ENCODE measurements around the gene C18orf32.

The C18orf32 gene

DNA sequence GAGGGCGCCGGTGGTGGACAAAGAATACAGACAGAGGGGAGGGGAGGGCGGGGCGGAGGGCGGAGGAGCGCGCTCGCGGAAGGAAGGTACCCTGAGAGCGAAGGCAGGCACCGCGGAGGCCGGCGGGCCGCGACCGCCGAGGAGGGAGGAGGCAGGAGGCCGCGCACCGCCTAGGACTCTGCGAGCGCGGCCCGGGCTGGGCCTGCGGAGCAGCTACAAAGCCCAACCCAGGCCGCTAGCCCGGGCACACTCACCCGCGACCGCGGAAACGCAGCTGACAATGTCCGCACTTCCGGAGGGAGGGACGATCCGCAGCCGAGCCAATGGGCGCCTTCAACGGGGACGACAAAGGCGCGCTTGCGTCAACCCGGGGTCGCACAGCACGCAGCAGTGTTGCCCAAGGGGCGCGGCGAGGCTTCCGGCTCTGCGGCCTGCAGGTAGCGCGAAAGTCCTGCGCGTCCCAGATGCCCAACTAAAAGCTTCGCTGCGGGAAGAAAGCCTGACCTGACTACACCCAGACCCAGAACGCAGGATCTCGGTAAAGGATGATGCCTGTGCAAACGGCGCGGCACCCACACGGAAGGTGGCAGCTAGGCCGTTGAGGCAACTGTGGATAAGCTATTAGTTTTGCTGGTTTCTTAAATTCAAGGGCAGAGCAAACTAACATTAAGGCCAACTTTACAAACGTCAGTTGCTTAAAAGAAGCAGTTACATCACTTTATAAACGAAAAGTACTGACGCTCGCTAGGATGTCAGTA is at the start of gene C18orf32:
Gene C18orf32, minus strand, starts transcription at position 282 of the 758 bp plus-strand sequence. CDS start 3,486 bp downstream, outside the sequence.
- peak; percentile 94 for DNase-seq (ENCODE audit: low read depth)
- TF ChIP-seq, protein P1, sequence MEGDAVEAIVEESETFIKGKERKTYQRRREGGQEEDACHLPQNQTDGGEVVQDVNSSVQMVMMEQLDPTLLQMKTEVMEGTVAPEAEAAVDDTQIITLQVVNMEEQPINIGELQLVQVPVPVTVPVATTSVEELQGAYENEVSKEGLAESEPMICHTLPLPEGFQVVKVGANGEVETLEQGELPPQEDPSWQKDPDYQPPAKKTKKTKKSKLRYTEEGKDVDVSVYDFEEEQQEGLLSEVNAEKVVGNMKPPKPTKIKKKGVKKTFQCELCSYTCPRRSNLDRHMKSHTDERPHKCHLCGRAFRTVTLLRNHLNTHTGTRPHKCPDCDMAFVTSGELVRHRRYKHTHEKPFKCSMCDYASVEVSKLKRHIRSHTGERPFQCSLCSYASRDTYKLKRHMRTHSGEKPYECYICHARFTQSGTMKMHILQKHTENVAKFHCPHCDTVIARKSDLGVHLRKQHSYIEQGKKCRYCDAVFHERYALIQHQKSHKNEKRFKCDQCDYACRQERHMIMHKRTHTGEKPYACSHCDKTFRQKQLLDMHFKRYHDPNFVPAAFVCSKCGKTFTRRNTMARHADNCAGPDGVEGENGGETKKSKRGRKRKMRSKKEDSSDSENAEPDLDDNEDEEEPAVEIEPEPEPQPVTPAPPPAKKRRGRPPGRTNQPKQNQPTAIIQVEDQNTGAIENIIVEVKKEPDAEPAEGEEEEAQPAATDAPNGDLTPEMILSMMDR (conservative IDR thresholded peaks at IDR 0.05; ENCODE audit: low read depth, low read length), result no peak
- peak within 1 kb of the TSS; percentile 80 for H3K4me3 ChIP-seq (ENCODE audit: low read depth, low read length)

DNA sequence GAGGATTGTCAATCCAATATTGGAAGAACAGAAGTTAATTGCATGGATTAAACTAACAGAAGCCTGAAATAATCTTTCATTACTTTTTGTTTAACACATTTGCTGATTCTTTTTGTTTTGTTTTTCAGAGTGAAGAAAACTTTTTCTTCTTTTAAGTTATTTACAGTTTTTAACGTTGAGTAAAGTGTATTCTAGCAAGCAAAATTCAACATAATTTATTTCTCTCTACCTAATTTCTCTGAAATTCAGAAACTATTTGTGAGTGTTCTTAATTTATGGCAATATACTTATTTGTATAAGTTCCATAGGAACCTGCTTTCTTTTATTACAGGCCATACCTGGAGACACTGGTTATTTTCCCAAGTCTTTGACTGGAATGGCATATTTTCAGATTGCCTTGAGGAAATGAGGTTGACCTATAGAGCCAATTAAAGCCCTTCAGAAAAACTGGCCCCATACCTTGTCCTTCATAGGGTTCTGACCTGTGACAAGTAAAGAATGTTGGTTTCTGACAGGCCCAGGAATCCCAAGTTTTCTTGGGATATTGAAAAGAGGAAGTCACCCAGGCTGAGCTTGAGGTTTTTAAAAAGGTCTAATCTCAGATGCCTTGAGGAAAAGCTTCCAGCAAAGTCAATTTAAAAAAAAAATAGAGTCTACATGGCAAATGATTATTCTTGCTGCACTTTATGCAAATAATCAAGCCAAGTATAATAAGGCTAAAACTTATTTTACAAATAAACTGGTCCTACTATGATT is 48.0 kb upstream of the C18orf32 start:
- no peak for DNase-seq (ENCODE audit: low read depth)
- no peak overlapping the region for H3K4me3 ChIP-seq (ENCODE audit: low read depth, low read length)
- TF ChIP-seq, protein P1 (conservative IDR thresholded peaks at IDR 0.05; ENCODE audit: low read depth, low read length), result no peak

DNA sequence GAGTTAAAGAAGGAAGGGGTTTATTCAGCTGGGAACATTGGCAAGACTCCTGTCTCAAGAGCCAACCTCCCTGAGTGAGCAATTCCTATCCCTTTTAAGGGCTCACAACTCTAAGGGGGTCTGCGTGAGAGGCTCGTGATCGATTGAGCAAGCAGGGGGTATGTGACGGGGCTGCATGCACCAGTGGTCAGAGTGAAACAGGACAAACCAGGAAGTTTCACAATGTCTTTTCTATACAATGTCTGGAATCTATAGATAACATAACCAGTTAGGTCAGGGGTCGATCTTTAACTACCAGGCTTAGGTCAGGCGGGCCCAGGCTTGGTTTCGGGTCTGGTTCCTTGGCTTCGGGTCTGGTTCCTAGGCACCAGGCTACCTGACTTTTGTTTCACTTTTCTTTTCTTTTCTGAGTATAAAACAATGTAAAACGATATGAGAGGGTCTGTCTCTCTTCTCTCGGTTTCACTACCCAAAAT is 44.7 kb upstream of the C18orf32 start:
- TF ChIP-seq, protein P1 (conservative IDR thresholded peaks at IDR 0.05; ENCODE audit: low read depth, low read length), result no peak
- H3K4me3 ChIP-seq (ENCODE audit: low read depth, low read length), result no peak overlapping the region
- peak; percentile 65 for DNase-seq (ENCODE audit: low read depth)

DNA sequence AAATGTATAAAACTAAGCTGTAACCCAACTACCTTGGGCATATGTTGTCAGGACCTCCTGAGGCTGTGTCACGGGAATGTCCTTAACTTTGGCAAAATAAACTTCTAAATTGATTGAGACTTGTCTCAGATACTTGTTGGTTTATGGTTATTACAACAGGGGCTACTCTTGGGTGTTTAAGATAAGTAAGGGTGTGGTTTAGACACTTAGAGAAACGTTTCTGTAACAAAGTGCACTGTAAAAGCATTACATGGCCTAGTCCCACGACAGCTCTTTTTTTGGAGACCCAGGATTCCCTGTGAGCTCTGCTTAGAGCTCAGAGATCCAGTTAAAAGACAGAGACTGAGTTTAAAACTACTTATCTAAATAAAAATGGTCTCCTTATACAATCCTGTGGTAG is 42.6 kb upstream of the C18orf32 start:
- DNase-seq (ENCODE audit: low read depth), result no peak
- TF ChIP-seq, protein P1 (conservative IDR thresholded peaks at IDR 0.05; ENCODE audit: low read depth, low read length), result no peak
- no peak overlapping the region for H3K4me3 ChIP-seq (ENCODE audit: low read depth, low read length)

DNA sequence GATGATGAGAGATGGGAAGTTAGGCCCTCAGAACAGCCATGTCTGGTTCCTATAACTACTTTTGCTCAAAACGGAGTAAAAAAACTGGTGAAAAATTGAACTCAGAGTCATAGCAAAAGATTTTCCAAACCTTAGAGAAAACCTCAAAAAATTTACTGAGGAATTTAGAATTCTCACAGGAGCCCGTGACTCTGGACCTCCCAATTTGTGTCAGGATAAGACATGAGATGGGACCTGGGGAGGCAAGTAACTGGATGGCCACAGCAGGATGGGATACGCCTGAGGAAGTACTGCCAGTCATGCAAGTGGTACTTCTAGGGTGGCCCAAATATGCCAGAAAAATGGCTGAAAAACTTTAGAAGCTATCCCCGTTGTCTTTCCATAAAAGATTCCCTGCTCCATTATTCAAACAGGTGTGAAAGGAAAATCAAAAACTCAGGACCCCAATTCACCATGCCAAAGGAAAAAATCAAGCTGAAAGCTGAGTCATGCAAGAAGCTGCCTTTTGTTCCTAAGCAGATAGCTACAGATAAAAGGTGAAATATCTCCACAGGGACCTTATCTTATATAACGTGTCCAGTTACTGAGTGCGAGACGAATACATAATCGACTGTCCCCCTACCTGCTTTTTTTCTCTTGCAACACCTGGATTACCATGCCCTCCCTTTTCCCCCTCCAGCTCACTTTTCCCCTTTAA is 40.7 kb upstream of the C18orf32 start:
- H3K4me3 ChIP-seq (ENCODE audit: low read depth, low read length), result no peak overlapping the region
- TF ChIP-seq, protein P1 (conservative IDR thresholded peaks at IDR 0.05; ENCODE audit: low read depth, low read length), result no peak
- no peak for DNase-seq (ENCODE audit: low read depth)

DNA sequence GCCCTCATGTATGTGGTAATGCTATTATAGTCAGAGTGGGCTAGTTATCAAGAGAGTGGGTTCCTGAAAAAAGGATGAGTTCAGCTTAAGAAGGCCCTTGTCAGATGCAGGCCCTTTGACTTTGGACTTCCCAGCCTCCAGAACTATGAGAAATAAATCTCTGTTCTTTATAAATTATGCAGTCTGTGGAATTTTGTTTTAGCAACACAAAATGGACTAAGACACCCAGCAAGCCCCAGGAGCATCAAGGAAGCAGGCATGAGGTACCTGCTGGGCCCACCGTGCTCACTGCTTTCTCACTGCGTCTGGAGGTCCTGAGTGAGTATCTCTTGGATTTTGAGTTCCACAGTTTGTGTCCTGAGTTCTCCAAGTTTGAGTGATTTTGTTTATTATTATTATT is 38.9 kb upstream of the C18orf32 start:
- no peak overlapping the region for H3K4me3 ChIP-seq (ENCODE audit: low read depth, low read length)
- DNase-seq (ENCODE audit: low read depth), result no peak
- TF ChIP-seq, protein P1 (conservative IDR thresholded peaks at IDR 0.05; ENCODE audit: low read depth, low read length), result no peak
